GM10266 (cell line): Measurements from ENCODE around the gene PRKN.
"Not testable (repeated sequence)": the region's sequence is repeated elsewhere in the genome, so short reads cannot be mapped to it uniquely, and the experiment has no call there.

Experiments used
- DNase-seq: peaks from one replicate; pipeline ENCODE4 v3.0.0; 2012; ENCODE audit errors: extremely low spot score
- TF ChIP-seq, protein P1 (sequence below): IDR thresholded peaks from 2 replicates; pipeline ENCODE4 v1.5.1; 2012; ENCODE audit warnings: mild to moderate bottlenecking, low read depth; ENCODE audit not compliant: control insufficient read depth, insufficient read depth; ENCODE audit errors: missing control alignments

The PRKN gene

GRCh38 chr6:162681447-162681846, 46.1 kb downstream of the PRKN start:
- no peak for DNase-seq
- TF ChIP-seq, protein P1, sequence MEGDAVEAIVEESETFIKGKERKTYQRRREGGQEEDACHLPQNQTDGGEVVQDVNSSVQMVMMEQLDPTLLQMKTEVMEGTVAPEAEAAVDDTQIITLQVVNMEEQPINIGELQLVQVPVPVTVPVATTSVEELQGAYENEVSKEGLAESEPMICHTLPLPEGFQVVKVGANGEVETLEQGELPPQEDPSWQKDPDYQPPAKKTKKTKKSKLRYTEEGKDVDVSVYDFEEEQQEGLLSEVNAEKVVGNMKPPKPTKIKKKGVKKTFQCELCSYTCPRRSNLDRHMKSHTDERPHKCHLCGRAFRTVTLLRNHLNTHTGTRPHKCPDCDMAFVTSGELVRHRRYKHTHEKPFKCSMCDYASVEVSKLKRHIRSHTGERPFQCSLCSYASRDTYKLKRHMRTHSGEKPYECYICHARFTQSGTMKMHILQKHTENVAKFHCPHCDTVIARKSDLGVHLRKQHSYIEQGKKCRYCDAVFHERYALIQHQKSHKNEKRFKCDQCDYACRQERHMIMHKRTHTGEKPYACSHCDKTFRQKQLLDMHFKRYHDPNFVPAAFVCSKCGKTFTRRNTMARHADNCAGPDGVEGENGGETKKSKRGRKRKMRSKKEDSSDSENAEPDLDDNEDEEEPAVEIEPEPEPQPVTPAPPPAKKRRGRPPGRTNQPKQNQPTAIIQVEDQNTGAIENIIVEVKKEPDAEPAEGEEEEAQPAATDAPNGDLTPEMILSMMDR, result no peak

- no peak for DNase-seq
- TF ChIP-seq, protein P1, result no peak
Measured at GRCh38 chr6:162680871-162681270, 46.7 kb downstream of the PRKN start.

DNA sequence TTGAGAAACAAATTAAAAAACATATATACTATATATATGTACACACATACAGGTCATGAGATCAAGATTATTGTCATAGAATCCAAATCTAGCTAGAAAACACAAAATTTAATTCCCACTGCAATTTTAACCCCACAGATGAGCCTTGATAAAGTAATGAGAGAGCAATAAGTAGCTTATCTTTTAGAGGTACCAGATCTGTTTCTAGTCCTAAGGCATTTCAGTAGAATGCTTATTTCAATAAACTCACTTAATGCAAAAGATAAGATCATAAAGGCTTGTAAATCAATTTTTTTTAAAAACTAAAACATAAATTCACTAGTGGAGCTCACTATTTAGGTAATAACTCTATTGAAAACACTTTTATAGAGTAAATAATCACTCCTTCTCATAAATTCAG, 47.2 kb downstream of the PRKN start:
- TF ChIP-seq, protein P1, result no peak
- DNase-seq, result no peak

DNA sequence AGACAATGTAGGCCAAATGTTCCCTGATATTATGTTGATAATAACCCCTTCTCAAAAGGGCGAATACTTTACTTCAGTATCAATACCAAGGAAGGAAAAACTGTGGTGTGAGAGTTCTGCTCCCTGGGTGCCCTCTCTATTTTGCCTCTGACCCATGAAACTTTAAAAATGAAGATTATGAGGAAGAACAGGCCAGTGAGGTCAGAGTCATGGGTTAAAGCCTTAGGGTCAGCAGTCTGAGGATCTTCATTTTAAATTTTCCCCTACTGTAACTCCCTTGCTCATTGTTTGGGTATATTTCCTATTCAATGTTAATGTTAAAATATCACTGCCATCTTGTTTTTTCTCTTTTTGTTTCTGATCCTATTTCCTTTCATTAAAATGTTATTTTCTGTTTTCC, 47.9 kb downstream of the PRKN start:
- DNase-seq, result no peak
- TF ChIP-seq, protein P1, result no peak

- DNase-seq, result not testable (repeated sequence)
Measured at GRCh38 chr6:162678896-162679295, 48.7 kb downstream of the PRKN start.

- TF ChIP-seq, protein P1, result no peak
- no peak for DNase-seq
Measured at GRCh38 chr6:162675503-162675902, 52.1 kb downstream of the PRKN start.

DNA sequence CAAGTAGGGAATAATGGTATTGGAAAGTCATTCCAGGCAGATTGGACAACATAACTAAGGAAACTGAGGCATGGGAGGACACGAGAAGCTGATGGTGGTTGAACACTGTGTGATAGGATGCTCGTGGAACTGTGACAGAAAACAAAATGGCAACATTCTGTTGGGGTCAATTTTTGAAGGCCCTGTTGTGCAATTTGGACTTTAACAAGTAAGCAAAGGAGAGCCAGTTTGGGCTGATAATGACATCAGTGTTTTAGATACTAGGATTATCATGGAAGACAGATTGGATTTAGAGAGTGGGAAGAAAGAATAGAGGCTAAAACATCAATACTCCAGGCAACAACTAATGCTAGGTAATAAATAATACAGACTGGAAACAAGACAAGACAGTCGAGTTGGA, 53.1 kb downstream of the PRKN start:
- DNase-seq, result no peak
- TF ChIP-seq, protein P1, result no peak

DNA sequence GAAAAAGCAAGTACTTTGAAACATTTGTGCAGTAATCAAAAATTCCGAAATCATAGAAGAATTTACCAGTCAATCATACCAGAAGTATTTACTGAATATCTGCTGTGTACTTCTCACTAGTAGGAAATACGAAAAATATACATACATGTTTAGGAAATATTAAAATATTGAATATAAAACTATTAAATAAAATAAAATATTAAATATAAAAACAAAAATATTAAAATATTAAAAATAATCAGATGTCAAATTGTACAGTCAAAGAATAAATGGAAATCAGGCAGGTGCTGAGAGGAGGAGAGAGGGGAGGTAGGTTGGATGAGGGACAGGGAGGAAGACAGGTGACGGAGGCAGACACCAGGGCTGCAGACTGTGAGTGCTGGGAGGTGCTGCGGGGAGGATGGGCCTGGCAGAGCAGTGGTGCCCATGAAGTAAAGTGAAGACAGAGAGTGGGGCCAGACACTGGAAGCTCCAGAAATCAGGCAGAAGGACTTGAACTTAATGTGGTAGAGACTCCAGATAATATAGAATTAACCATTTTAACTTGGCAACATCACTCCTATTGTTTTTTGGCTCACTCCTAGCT, 55.9 kb downstream of the PRKN start:
- no peak for DNase-seq
- TF ChIP-seq, protein P1, result no peak
